ENCODE results near the gene PPM1L.

Gene PPM1L

GRCh38 chr3:161107311-161107710 lies 351.3 kb downstream of the PPM1L start:
- peaks cover 29% of the 10 kb centered on the region for H3K27me3 Mint-ChIP-seq
- no peaks in the 10 kb centered on the region for H3K36me3 Mint-ChIP-seq
- no peaks in the 10 kb centered on the region for H3K9me3 Mint-ChIP-seq

GRCh38 chr3:161108840-161109239 lies 352.8 kb downstream of the PPM1L start:
- Mint-ChIP-seq H3K27me3 (peaks cover 31% of the 10 kb centered on the region), H3K4me3 (no peak overlapping the region), H3K27ac (no peak overlapping the region), H3K4me1 (peaks cover 9% of the 10 kb centered on the region), H3K36me3 (no peaks in the 10 kb centered on the region), H3K9me3 (no peaks in the 10 kb centered on the region)

More at GRCh38 chr3:161107311-161107710, 351.3 kb downstream of the PPM1L start:
- Mint-ChIP-seq H3K4me1 (peaks cover 9% of the 10 kb centered on the region), H3K4me3 (no peak overlapping the region), H3K27ac (no peak overlapping the region)

GRCh38 chr3:161117646-161118045 lies 361.6 kb downstream of the PPM1L start:
- H3K27ac Mint-ChIP-seq: no peak overlapping the region
- H3K36me3 Mint-ChIP-seq: peaks cover 4% of the 10 kb centered on the region
- H3K4me1 Mint-ChIP-seq: no peaks in the 10 kb centered on the region
- H3K9me3 Mint-ChIP-seq: peaks cover 11% of the 10 kb centered on the region
- H3K27me3 Mint-ChIP-seq: peaks cover 11% of the 10 kb centered on the region
- no peak overlapping the region for H3K4me3 Mint-ChIP-seq

DNA sequence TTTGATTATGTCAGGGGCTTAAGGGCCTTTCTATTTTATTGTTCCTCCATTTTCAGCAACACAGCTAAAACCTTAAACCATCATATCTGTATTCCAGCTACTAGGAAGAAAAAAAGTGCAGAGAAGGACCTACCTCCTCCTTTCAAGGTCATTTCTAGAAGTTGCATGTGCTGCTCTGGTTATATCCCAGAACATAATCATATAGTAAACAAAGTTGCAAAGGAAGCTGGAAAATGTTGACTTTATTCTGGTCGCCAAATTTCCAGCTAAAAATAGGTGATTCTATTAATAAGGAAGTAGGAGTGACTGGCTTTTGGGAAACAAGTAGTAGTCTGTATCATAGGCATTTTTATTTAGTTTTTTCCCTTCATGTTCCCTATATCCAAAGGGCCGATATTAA lies 370.5 kb downstream of the PPM1L start:
- H3K27me3 Mint-ChIP-seq: peaks cover 10% of the 10 kb centered on the region
- H3K27ac Mint-ChIP-seq: no peak overlapping the region
- no peak overlapping the region for H3K4me3 Mint-ChIP-seq
- H3K9me3 Mint-ChIP-seq: peaks cover 4% of the 10 kb centered on the region
- H3K36me3 Mint-ChIP-seq: peaks cover 8% of the 10 kb centered on the region
- H3K4me1 Mint-ChIP-seq: no peaks in the 10 kb centered on the region
